ENCODE data around the gene LRRC53. TPM values are rescaled to one million over a fixed set of nuclear protein-coding genes. Genes with fewer than 3 reads are reported as not detected.

LRRC53 gene
- total RNA-seq, 4 donors from 2014 or later, result not detected

- TF ChIP-seq POLR2A (IDR thresholded peaks at IDR 0.05) (no peak), POLR2AphosphoS5 (IDR thresholded peaks at IDR 0.05) (no peak), CTCF (IDR thresholded peaks at IDR 0.05) (no peak), EP300 (IDR thresholded peaks at IDR 0.05; ENCODE audit: low read depth) (no peak)
- in situ Hi-C loops (cut with MboI; ENCODE audit: low pct_ligation_motif_present in 1 of 4, low pct_unique_long_range_greater_than_20kb in 1 of 4, low sequenced_read_pairs in 3 of 4), result no loop called here
- Histone ChIP-seq H3K9me3 (no peaks in the 10 kb centered on the region), H3K4me3 (no peak overlapping the region), H3K4me1 (no peaks in the 10 kb centered on the region), H3K27ac (no peak overlapping the region), H3K27me3 (no peaks in the 10 kb centered on the region), H3K36me3 (no peaks in the 10 kb centered on the region)
- no peak for DNase-seq
- intact Hi-C loops (cut with DNase I; ENCODE audit: low total_unique reads), result no loop called here
- WGBS, 2 donors (ENCODE audit: low coverage in 1 of 2), result 17 to 28% methylated on average over 2 of the region's 2 CpGs
Measured at GRCh38 chr1:74526708-74527107, 14.3 kb upstream of the LRRC53 start.

GRCh38 chr1:74523873-74524480 is 11.6 kb upstream of the LRRC53 start:
- H3K4me1 ChIP-seq, result no peaks in the 10 kb centered on the region
- H3K27me3 ChIP-seq, result no peaks in the 10 kb centered on the region
- no peak overlapping the region for H3K4me3 ChIP-seq
- no peak for DNase-seq
- in situ Hi-C loops (cut with MboI; ENCODE audit: low pct_ligation_motif_present in 1 of 4, low pct_unique_long_range_greater_than_20kb in 1 of 4, low sequenced_read_pairs in 3 of 4), result no loop called here
- TF ChIP-seq EP300 (IDR thresholded peaks at IDR 0.05; ENCODE audit: low read depth) (no peak), POLR2AphosphoS5 (IDR thresholded peaks at IDR 0.05) (no peak), POLR2A (IDR thresholded peaks at IDR 0.05) (no peak), CTCF (IDR thresholded peaks at IDR 0.05) (no peak)
- 60 to 90% methylated on average over 1 to 2 of the region's 2 CpGs for WGBS, 2 donors (ENCODE audit: low coverage in 1 of 2)
- H3K36me3 ChIP-seq, result no peaks in the 10 kb centered on the region
- intact Hi-C loops (cut with DNase I; ENCODE audit: low total_unique reads), result no loop called here
- no peak overlapping the region for H3K27ac ChIP-seq
- no peaks in the 10 kb centered on the region for H3K9me3 ChIP-seq

GRCh38 chr1:74522148-74522547 is 9.7 kb upstream of the LRRC53 start:
- H3K27me3 ChIP-seq, result no peaks in the 10 kb centered on the region
- 41 to 46% methylated on average over 3 to 4 of the region's 4 CpGs for WGBS, 2 donors (ENCODE audit: low coverage in 1 of 2)
- H3K9me3 ChIP-seq, result no peaks in the 10 kb centered on the region
- no peaks in the 10 kb centered on the region for H3K4me1 ChIP-seq
- no peak for DNase-seq
- H3K4me3 ChIP-seq, result no peak overlapping the region
- no peaks in the 10 kb centered on the region for H3K36me3 ChIP-seq
- intact Hi-C loops (cut with DNase I; ENCODE audit: low total_unique reads), result no loop called here
- TF ChIP-seq POLR2A (IDR thresholded peaks at IDR 0.05) (no peak), POLR2AphosphoS5 (IDR thresholded peaks at IDR 0.05) (no peak), EP300 (IDR thresholded peaks at IDR 0.05; ENCODE audit: low read depth) (no peak), CTCF (IDR thresholded peaks at IDR 0.05) (no peak)
- no peak overlapping the region for H3K27ac ChIP-seq
- in situ Hi-C loops (cut with MboI; ENCODE audit: low pct_ligation_motif_present in 1 of 4, low pct_unique_long_range_greater_than_20kb in 1 of 4, low sequenced_read_pairs in 3 of 4), result no loop called here

DNA sequence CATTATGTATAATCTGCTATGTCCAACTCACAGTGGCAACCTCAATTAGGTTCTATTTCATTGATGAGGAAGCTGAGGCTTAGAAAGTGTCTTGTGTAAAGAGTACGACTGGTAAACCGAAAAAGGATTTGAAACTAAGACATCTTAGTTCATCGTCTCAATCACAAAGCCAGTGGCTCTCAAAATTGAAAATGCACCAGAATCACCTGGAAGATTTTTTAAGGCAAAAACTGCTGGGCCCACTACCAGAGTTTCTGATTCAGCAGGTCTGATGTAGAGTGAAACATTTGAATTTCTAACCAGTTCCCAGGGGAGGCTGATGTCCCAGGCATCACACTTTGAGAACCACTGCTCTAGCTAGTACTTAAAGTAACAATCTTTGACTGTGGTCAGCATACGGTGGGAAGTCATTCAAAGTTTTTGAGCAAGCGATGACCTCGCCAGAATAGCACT is 5.2 kb upstream of the LRRC53 start:
- no peak overlapping the region for H3K27ac ChIP-seq
- intact Hi-C loops (cut with DNase I; ENCODE audit: low total_unique reads), result no loop called here
- H3K4me1 ChIP-seq, result no peaks in the 10 kb centered on the region
- no peak overlapping the region for H3K4me3 ChIP-seq
- no peak for DNase-seq
- H3K9me3 ChIP-seq, result no peaks in the 10 kb centered on the region
- in situ Hi-C loops (cut with MboI; ENCODE audit: low pct_ligation_motif_present in 1 of 4, low pct_unique_long_range_greater_than_20kb in 1 of 4, low sequenced_read_pairs in 3 of 4), result no loop called here
- 80 to 81% methylated on average over 6 of the region's 6 CpGs for WGBS, 2 donors (ENCODE audit: low coverage in 1 of 2)
- H3K27me3 ChIP-seq, result no peaks in the 10 kb centered on the region
- no peaks in the 10 kb centered on the region for H3K36me3 ChIP-seq
- TF ChIP-seq POLR2AphosphoS5 (IDR thresholded peaks at IDR 0.05) (no peak), CTCF (IDR thresholded peaks at IDR 0.05) (no peak), EP300 (IDR thresholded peaks at IDR 0.05; ENCODE audit: low read depth) (no peak), POLR2A (IDR thresholded peaks at IDR 0.05) (no peak)
